Heart left ventricle (tissue), 16 donors: ENCODE measurements around the gene PCCA. TPM values are rescaled to one million over a fixed set of nuclear protein-coding genes. Genes with fewer than 3 reads are reported as not detected.
"Not testable (repeated sequence)": the region's sequence is repeated elsewhere in the genome, so short reads cannot be mapped to it uniquely, and the experiment has no call there.

Experiments used
- ATAC-seq, 4 donors: fragments of 200-7000 bp; cut with Tn5 transposase; one replicate each; pipeline ENCODE4 v1.9.1; 2020 to 2022; ENCODE audit warnings: moderate library complexity in 4 of 4, mild to moderate bottlenecking in 3 of 4, moderate number of reproducible peaks in 1 of 4
- DNase-seq, 5 donors: peaks; one replicate each; pipeline ENCODE4 v3.0.0-alpha.2; 2020
- H3K27ac ChIP-seq, 12 donors: fragments of 200-600 bp; sonication (generic) in 4 of 12; one replicate each; pipeline versions ENCODE4 v1.5.0 to v1.8.0; 2016 to 2022; ENCODE audit warnings: mild to moderate bottlenecking in 2 of 12
- H3K27me3 ChIP-seq, 9 donors: fragments of 200-600 bp; sonication (generic) in 2 of 9; one replicate each; pipeline versions ENCODE4 v1.5.1 to v1.8.0; 2016 to 2022; ENCODE audit warnings: mild to moderate bottlenecking in 3 of 9
- H3K36me3 ChIP-seq, 9 donors: fragments of 200-600 bp; sonication (generic) in 2 of 9; one replicate each; pipeline versions ENCODE4 v1.5.0 to v1.8.0; 2018 to 2022; ENCODE audit warnings: mild to moderate bottlenecking in 2 of 9
- H3K4me1 ChIP-seq, 12 donors: fragments of 200-600 bp; sonication (generic) in 4 of 12; one replicate each; pipeline versions ENCODE4 v1.5.0 to v1.8.0; 2016 to 2022; ENCODE audit warnings: mild to moderate bottlenecking in 3 of 12
- H3K4me3 ChIP-seq, 12 donors: fragments of 200-600 bp; sonication (generic) in 4 of 12; one replicate each; pipeline versions ENCODE4 v1.5.0 to v1.8.0; 2017 to 2022; ENCODE audit warnings: mild to moderate bottlenecking in 9 of 12, moderate library complexity in 4 of 12
- H3K9me3 ChIP-seq, 12 donors: fragments of 200-600 bp; sonication (generic) in 4 of 12; one replicate each; pipeline versions ENCODE4 v1.5.0 to v1.8.0; 2016 to 2022; ENCODE audit warnings: mild to moderate bottlenecking in 1 of 12
- POLR2A ChIP-seq, 2 donors: fragments of 450-650 bp; IDR thresholded peaks; one replicate each; pipeline ENCODE4 v1.6.1; 2017; ENCODE audit warnings: antibody characterized with exemption in 2 of 2, mild to moderate bottlenecking in 2 of 2, moderate library complexity in 2 of 2
- WGBS, 4 donors: extraction: QIAGEN DNeasy Blood & Tissue Kit in 2 of 4; methylation state at CpG; one replicate each; pipeline versions ENCODE4 v1.1.5 to v1.1.7; 2013 to 2018; 5-methylcytosine and 5-hydroxymethylcytosine counted together
- intact Hi-C, 10 donors: fragments of 100-400 bp; cut with DNase I; formaldehyde crosslinking; loops; one replicate each; pipeline versions ENCODE4 v1.11.1 to v1.14.2; 2022
- polyA plus RNA-seq, 2 donors: library from polyadenylated mRNA; stranded (reverse); fragments of 200-250 nt; gene quantifications; one replicate each; pipeline ENCODE4 v1.2.3, GENCODE V29; 2013
- total RNA-seq, 9 donors: library from RNA; depleted of rRNA in 2 of 9; stranded (reverse); fragments of >200 nt in 2 of 9; fragmentation: NEBNext Ultra II Directional in 3 of 9; extraction: Animal tissue kit (Norgen Biotek cat#: 25700) in 3 of 9; gene quantifications; one replicate each; pipeline versions ENCODE4 v1.1.0 to v1.2.4, GENCODE V29; 2016 to 2023
- TF ChIP-seq, protein P1 (sequence below), 12 donors: fragments of 200-600 bp; sonication (generic) in 4 of 12; IDR thresholded peaks; one replicate each; pipeline versions ENCODE4 v1.5.0 to v1.8.0; 2018 to 2022; ENCODE audit warnings: antibody characterized with exemption in 12 of 12, mild to moderate bottlenecking in 5 of 12
- donor health status: ischemic (EF 13 %, LVEDD 7.1; RV severe dilation, severe dysfunction).
- donor health status: healthy with polysubstance abuse.
- donor health status: DM: no; HTN: yes; CAD: no.
- donor health status: DM: no; HTN: no; CAD: no.
- donor health status: ischemic (EF 25% LVEDD 6.9; RV normal size, moderate dysfunction).
- donor health status: ischemic (EF 25% LVEDD 5.7; RV mildly dilated, moderate dysfunction).
- donor health status: healthy.
- donor health status: DM: yes; HTN: yes; CAD: no.
- donor health status: ischemic (EF 35%, LVEDD 5.7; RV mildly dilated, moderate dysfunction).
- donor health status: nonischemic (EF 11% LVEDD 7.7; RV severe dilation, severe dysfunction).
- donor health status: DM: yes; HTN: yes; CAD: no.
- donor health status: PGD.
- donor health status: ischemic (EF 29% LVEDD 5.4; RV normal size, mild dysfunction).
- donor health status: nonischemic (EF 23%, LVEDD 6.1; RV moderate dilation, normal function).

Gene PCCA
- total and polyA plus RNA-seq, 11 donors = 25.6 to 67.0 (median 40.9) TPM

- 92 to 100% (median 99%) methylated on average over 1 of the region's 1 CpG for WGBS, 4 donors
- H3K36me3 ChIP-seq = no peaks in the 10 kb centered on the region
- H3K27me3 ChIP-seq = no peaks in the 10 kb centered on the region
- H3K9me3 ChIP-seq = no peaks in the 10 kb centered on the region
- no peak overlapping the region for H3K4me3 ChIP-seq
- TF ChIP-seq POLR2A (IDR thresholded peaks at IDR 0.05) = no peak
- TF ChIP-seq, protein P1, sequence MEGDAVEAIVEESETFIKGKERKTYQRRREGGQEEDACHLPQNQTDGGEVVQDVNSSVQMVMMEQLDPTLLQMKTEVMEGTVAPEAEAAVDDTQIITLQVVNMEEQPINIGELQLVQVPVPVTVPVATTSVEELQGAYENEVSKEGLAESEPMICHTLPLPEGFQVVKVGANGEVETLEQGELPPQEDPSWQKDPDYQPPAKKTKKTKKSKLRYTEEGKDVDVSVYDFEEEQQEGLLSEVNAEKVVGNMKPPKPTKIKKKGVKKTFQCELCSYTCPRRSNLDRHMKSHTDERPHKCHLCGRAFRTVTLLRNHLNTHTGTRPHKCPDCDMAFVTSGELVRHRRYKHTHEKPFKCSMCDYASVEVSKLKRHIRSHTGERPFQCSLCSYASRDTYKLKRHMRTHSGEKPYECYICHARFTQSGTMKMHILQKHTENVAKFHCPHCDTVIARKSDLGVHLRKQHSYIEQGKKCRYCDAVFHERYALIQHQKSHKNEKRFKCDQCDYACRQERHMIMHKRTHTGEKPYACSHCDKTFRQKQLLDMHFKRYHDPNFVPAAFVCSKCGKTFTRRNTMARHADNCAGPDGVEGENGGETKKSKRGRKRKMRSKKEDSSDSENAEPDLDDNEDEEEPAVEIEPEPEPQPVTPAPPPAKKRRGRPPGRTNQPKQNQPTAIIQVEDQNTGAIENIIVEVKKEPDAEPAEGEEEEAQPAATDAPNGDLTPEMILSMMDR (IDR thresholded peaks at IDR 0.05) = no peak
- no peak for DNase-seq
- intact Hi-C loops = no loop called here
- H3K27ac ChIP-seq = no peak overlapping the region
- H3K4me1 ChIP-seq = peaks cover 0 to 29% (median 17%) of the 10 kb centered on the region in 12 donors
- no peak for ATAC-seq
Measured at GRCh38 chr13:100097821-100098220, 8.9 kb downstream of the PCCA start.

DNA sequence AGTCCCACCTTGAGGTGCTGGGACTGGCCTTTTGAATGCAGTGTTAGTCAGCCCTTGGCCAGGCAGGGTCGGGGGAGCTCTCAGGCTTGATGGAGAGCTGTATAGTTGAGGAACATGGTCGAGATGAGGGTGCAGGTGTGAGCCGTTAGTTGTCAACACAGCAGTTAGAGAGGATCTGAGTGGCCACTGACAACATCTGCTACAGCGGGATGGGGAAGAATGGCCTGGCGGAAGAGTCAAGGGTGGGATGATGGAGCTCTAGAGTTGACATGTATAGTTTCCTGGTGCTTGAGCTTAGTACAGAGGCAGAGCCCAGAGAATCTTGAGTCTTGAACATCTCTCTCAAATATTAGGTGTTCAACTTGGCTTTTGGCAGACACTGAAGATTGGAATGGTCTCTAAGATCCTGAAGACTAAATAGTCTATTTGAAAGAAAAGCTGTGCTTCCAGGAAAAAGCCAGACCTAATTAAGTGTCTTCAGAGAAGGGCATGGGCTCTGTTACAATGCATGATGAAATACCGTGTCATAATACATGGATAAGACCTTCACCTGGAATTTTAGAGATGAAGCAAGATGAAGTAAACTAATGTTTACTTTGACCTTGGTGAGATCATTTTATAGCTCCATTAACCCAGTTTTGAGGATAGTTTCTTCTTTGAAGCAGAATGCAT is 9.7 kb downstream of the PCCA start:
- DNase-seq = no peak
- peak in 1 of 4 donors; percentile 33 for ATAC-seq
- H3K36me3 ChIP-seq = peaks cover 0 to 2% (median 0%) of the 10 kb centered on the region in 9 donors
- no peak for TF ChIP-seq POLR2A (IDR thresholded peaks at IDR 0.05)
- TF ChIP-seq, protein P1 (IDR thresholded peaks at IDR 0.05) = no peak
- H3K4me3 ChIP-seq = no peak overlapping the region
- WGBS, 4 donors = 94 to 96% (median 95%) methylated on average over 6 of the region's 6 CpGs
- no peaks in the 10 kb centered on the region for H3K9me3 ChIP-seq
- H3K4me1 ChIP-seq = peaks cover 0 to 29% (median 17%) of the 10 kb centered on the region in 12 donors
- H3K27me3 ChIP-seq = no peaks in the 10 kb centered on the region
- intact Hi-C loops = no loop called here
- no peak overlapping the region for H3K27ac ChIP-seq

DNA sequence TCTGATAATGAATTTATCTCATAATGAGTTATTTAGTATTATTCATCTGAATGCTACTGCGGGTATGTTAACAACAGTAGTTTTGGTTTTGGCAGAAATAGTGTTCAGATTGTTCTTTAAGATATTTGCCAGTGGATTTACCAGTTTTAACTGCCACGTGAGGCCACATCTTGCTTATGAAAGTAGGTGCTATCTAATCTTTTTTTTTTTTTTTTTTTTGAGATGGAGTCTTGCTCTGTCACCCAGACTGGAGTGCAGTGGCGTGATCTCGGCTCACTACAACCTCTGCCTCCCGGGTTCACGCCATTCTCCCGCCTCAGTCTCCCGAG is 10.2 kb downstream of the PCCA start:
- intact Hi-C loops, H3K36me3 ChIP-seq: not testable (repeated sequence)
- WGBS, 4 donors = 89 to 96% (median 89%) methylated on average over 8 of the region's 8 CpGs

DNA sequence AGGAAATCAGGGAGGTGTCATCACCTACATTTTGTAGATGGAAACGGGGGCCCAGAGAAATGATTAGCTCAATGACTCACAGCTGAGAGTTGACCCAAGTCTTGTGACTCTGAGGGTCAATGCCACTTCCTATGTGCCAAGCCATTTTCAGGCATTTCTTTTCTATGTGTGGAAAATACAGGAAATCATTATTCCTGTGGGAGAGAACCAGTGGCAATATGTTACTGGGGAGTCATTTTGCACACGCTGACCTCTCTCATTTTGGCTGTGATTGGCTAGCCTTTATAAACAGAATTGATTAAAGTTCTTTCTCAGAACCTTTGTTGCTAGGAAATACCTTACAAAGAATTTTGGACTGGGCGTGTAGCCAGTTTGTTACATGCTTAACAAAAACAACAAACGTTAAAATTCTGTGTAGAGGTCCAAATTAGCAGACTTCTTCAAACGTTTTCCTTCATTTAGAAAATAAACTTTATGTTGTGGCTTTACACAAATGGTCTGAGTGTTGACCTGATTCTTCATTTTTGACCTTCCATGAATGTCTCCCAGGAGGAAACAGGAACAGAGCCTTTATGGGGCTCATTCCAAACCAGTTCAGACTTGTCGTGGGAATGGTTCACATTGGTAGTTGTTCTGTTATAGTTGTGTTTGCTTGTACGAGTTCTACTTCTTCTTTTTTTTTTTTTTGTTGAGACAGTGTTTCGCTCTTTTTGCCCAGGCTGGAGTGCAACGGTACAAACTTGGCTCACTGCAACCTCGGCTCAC is 11.4 kb downstream of the PCCA start:
- Histone ChIP-seq H3K27me3 (no peaks in the 10 kb centered on the region), H3K27ac (peak overlapping the region in 2 of 12 donors; percentile 12 to 40), H3K4me3 (no peak overlapping the region), H3K9me3 (no peaks in the 10 kb centered on the region), H3K36me3 (peaks cover 0 to 16% (median 6%) of the 10 kb centered on the region in 9 donors), H3K4me1 (peaks cover 0 to 29% (median 17%) of the 10 kb centered on the region in 12 donors)
- DNase-seq = peak in 2 of 5 donors; percentile 20 to 30
- WGBS, 4 donors = 47 to 60% (median 49%) methylated on average over 10 of the region's 10 CpGs
- TF ChIP-seq, protein P1 (IDR thresholded peaks at IDR 0.05) = no peak
- TF ChIP-seq POLR2A (IDR thresholded peaks at IDR 0.05) = no peak
- intact Hi-C loops = no loop called here
- ATAC-seq = peak in 2 of 4 donors; percentile 38 to 39

More for the DNA sequence above, 10.2 kb downstream of the PCCA start:
- not testable (repeated sequence) for ATAC-seq, H3K27me3 ChIP-seq, DNase-seq, H3K4me3 ChIP-seq, H3K27ac ChIP-seq, H3K9me3 ChIP-seq
- H3K4me1 ChIP-seq = peaks cover 0 to 29% (median 17%) of the 10 kb centered on the region in 12 donors
